Medulla oblongata (tissue), 1 donor: ENCODE results near the gene TGFB2.

Experiments used
- DNase-seq: peaks from one replicate; pipeline ENCODE4 v3.0.0-alpha.2; 2015; ENCODE audit errors: extremely low spot score

Gene TGFB2

DNA sequence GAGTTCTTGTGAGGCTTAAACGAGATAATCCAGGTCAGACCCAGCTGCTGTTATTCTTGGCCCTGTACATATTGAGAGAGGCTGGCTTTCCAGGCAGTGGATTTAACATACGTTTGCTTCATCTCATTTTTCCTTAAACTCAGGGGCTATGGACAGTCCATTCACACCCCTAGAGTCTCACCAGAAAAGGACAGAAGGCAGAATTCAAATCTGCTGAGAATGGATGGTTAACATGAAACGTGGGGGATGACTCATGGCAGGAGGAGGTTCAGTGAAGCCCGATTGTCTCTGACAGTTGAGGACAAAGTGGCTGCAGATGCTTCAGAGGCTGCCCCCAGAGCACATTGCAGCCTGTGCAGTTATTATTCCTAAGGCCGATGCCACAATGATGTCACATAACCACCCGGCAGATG lies 39.5 kb downstream of the TGFB2 start:
- DNase-seq, result no peak

DNA sequence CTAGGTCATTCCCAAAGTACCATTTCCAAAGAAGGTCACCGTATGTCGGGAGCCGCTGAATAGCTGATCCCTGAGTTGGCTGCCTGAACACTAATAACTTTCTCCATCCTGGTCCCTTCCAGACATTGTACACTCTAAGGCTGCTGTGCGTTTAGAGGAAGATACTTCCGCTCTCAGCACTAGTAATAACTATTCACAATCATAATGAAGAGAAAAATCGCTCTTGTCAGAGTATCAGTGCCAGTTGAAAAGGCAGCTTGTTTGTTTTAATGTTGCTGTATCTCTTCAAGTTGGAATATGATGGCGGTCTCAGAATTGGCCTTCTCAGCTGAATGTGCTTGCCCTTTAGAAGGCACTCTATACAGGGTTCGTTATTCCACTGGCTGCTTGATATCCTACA lies 43.5 kb downstream of the TGFB2 start:
- no peak for DNase-seq

DNA sequence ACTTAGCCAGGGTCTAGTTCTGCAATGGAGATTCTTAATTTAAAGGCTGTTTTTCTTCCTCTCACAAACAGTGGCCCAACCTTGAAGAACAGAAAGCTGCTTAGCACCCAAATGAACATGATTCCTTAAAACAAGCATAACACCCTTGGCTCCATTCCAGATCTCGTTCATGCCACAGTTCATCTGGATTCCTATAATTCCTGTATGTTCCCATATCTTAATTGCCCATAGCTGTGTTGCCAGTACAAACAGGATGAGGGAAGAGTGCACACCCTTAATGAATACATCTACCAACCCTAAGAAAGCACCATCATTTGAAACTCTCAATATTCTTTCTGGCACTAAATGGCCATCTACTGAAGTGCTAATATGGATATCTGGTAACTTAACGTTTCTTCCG lies 45.5 kb downstream of the TGFB2 start:
- DNase-seq, result no peak

DNA sequence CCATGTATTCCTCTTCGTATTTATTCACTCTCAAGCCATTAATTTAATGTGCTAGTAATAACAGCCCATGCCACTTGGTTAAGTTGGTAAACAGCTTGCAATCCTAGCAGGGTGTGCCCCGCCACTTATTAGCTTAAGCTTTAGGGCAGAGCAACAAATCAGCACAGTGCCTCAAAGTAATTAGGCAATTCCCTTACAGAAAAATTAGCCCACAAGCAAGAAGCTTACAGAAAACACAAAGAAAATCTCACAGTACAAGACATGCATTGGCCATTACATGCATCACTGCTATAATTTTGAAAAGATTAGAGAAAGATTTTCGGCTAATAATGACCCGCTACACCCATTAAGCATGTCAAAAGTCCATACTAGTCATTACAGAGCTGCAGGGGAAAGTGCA lies 47.6 kb downstream of the TGFB2 start:
- no peak for DNase-seq

DNA sequence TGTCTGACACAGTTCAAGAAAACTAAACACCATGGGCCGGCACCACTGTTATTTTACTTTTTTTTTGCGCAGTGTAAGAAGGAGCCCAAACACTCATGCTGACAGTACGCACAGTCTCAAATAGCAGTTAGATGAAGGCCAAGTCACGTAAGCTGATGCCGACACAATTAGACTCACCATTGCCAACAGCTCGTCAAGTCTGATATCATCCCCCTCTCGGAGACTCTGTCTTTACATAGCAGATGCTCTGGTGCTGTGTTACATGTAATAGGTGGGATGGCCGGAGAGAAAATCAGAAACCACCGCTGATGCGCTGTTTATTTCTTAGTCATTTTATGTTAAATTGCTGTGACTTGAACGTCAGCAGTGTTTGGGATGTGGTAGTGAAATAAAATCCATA lies 49.3 kb downstream of the TGFB2 start:
- no peak for DNase-seq

DNA sequence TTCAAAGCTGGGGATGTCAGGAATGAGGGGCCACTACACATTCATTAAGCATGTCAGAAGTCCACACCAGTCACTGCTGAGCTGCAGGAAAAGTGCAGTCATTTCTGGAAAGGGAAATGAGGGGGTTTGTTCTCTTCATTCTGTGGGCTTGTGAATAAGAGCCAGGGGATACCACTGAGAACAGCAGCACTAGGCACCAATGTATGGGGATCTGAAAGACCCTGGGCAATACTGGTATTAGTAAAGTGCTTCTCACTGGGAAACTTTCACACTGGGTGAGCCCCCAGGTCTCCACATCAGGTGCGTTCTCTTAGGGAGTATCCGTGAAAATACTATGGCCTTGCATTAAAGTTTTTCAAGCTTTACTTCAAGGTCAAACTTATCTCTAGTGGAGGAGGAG lies 49.9 kb downstream of the TGFB2 start:
- DNase-seq, result no peak

DNA sequence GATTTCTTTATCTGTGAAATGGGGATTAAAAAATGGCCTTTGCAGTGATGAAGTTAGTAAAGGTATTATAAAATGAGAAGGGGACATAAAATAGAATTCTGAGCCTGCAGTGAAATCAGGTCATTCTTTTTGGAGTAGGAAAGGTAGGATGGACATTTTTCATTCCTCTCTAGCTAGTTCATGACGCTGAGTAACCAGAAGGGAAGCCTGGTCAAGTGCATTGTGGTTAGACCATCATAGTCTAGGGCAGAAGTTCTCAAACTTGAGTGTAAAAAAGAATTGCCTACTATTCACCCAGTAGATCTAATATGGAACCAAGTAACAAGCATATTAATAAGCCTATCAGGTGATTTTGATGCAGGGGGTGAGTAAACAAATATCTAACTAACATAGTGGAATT lies 50.8 kb downstream of the TGFB2 start:
- DNase-seq, result no peak

DNA sequence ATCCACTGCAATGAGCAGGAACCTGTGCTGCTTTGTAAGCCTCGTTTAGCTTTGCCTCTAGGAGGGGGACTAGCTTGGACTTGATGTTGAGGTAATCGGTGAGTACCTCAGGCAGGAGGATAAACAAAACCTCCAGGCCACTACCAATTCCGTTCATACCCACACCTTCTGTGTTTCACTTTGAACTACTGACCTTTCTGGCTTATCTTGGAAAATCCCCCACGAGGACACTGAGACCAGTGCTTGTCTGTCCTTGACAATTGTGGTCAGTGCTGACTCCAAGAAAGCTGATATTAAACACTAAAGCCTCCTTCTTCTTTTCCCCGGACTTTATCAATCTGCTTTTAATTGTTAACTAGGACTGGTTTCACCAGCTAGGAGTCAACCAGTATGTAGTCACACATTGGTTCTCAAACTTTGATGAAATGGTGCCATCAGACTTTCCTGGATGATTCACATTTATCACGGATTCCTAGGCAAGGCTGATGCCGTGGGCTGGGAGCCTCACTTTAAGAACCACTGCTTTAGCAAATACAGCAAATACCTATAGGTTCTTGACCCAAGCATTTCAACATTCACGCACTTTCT lies 52.7 kb downstream of the TGFB2 start:
- no peak for DNase-seq

DNA sequence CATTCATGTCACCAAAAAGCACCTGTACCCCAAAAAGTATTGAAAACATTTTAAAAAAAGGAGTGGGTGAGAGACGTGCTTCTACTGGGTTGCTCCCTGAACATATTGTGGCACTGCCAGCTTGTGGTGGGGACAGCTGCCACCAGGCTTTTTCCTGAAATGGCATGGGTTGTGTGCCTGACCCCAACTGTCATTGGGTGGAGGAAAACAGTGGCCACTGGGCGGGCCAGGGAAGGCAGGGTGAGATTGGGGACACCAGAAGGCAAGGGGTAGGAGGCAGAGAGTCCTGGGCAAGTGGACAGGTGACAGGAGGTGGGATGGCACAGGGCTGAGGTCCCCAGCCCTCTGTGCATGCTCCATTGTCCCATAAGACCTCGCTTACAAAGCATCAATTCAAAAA lies 55.5 kb downstream of the TGFB2 start:
- DNase-seq, result no peak

DNA sequence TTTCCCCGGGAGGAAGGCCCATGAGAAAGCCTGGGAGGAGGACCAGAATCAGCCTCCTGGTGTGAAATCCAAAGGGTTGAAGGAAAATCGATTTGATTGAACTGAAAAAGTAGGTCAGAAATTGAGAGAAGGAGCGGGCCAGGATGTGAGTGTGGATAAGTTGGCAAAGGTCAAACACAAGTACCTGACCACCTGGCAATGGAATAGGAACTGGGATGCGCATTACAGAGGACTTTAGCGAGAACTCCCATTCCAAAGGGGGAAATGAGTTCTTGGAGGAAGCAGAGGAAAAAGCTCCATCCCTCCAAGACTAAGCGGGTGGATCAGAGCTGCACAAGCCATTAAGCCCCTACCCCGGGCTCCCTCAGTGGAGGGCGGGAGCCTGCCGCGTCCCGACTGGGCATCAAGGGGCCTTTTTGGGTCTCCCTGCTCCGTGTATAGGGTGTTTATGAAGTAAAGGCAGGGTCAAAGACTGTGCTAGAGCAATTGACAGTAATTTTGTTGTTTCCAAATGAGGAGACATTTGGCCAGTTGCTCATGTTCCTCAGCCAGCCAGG lies 56.4 kb downstream of the TGFB2 start:
- no peak for DNase-seq

DNA sequence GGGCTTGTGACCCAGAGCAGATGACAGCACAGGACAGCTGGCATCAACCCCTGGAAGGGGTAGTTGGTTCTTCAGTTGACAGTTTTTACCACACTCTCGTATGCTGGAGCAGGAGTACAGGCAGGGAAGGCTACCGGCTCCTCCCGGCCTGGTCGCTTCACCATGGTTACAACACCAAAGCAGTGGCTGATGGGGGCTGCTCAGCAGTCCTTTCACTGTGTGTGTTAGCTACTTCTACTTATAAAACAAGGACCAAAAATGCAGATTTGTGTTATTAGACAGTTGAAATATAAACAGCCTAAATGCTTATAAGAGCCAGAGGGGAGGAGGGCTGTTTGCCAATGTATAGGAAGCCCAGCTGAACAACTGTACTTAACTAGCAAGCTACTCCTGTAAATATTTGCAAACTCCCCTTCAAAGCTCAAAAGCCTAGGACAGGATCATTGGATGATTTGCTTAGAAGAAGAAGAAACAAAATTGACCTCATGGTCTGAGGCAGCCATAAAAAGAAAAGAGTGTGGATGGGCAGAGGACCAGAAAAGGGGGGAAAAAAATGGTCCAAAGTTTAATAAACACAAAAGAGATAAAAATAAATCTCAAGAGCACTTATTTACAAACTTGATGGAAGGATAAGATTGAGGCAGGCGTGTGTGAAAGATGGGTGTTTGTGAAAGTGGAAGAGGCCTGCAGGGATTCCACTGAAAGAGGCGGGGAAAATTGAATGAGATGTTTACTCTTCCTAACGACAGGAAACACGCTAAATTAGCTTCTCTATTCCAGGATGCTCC lies 57.1 kb downstream of the TGFB2 start:
- DNase-seq, result no peak

DNA sequence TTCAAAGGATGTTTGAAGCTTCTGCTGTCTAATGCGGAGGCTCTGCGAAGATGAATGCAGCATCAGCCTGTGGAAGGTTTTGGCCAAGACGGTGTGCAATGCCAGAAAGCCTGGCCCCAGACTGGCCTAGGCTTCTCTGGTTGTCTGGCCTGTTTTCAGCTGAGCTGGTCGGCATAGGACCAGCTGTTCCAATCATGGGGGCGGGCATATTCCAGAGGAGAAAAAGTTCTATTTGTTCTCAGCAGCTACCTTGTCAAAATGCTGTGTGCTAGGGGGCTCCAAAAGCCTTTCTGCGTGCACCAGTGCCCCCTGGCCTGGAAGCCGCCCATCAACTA lies 57.6 kb downstream of the TGFB2 start:
- peak; percentile 16 for DNase-seq

DNA sequence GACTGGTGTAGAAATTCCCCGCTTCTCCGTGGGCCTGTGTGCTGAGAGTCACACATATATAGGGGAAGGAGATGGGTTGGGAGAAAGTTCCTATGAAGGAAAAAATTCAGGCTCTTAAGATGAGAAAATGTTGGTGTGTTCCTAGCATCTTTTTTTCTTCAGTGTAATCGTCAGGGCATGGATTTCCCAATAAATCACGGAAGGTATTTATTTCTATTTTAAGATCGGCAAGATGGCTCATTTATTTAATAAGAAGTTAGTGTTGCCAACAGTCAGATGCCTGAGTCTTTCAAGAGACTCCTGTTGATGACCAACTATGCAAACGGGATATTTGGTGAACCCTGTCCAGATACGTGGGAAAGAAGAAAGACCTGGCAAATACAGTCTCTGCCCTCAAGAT lies 58.2 kb downstream of the TGFB2 start:
- no peak for DNase-seq

DNA sequence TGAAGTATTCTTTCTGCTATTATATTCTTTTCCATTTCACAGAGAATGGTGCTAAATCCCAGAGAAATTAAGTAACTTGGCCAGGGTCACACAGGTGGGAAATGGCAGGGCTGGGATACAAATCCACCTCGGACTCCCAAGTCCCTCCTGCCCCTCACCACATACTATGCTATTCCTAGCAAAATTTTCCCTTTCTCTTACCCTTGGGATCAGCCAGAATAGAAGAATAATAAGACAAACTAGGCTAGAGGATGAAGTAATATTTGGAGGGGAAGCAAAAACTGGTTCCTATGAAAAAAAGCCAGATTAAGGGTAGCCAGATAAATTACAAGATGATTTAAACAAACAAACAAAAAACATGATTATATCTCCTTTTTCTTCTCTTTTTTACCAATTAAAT lies 62.5 kb downstream of the TGFB2 start:
- DNase-seq, result no peak

DNA sequence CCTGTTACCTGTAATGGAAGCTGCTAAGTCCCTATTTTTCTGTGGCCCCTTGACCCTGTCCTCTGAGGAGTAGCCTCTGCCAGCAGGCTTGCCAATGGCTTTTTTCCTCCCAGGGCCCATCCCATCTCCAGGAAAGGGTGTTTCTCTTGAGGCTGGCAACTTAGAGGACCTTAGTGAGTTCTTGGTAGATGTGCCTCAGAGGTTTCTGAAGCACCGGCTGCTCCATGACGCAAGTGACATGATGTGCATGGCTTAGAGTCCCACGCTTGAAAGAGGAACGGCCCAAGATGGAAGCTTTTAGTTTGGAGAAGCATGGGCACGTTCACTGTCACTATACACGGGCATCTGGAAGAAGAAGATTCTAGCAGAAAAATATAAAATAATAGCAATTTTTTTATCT lies 63.0 kb downstream of the TGFB2 start:
- no peak for DNase-seq

DNA sequence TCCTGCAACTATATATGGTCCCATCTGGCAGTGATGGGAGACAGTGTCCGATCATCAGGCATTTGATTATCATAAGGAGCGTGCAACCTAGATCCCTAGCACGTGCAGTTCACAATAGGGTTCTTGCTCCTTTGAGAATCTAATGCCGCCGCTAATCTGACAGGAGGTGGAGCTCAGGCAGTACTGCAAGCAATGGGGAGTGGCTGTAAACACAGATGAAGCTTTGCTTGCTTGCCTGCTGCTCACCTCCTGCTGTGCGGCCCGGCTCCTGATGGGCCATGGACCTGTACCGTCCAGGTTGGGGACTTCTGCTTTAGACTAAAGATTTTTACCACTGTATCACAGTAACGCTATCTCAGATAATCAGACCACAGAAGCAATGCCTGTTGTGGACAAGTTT lies 63.8 kb downstream of the TGFB2 start:
- DNase-seq, result no peak

DNA sequence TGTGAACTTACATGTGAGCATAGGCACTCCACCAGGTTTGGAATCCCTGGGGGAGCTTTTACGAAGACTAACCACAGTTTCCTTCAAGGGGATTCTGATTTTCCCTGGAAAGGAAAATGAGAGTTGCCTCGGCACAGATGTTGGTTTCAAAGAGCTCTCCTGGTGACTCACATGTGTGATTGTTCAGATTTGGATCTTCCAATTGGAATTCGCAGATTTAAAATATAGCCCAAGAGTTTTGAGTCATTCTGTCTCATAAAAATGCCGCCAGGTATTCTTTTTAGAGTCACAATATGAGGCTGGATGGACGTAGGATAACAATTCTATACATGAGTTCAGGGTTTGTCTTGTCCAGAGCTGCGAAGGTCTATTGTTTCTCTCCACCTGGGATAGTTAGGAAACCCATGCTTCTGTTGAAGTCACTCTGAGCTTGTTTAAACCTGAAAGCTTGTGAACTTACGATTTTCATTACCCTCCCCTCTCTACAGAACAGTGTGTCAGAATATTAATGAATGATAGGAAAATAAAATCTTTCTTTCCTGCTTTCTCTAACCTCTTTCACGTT lies 64.9 kb downstream of the TGFB2 start:
- no peak for DNase-seq

DNA sequence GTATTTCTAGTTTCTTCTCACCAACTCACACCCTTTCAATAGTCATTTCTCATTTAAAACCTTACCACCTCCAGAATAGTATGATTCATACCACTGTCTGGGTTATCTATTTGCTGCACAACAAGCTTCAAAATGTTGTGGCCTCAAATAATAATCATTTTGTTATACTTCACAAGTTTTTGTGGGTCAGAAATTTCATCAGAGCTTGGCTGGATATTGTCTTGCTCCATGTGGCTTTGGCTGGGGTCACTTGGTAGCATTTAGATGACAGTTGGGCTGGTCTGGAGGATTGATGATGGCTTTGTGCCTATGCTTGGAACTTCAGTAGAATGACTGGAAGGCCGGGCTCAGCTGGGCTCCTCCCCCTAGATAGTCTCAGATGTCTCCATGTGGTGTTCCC lies 66.0 kb downstream of the TGFB2 start:
- no peak for DNase-seq

DNA sequence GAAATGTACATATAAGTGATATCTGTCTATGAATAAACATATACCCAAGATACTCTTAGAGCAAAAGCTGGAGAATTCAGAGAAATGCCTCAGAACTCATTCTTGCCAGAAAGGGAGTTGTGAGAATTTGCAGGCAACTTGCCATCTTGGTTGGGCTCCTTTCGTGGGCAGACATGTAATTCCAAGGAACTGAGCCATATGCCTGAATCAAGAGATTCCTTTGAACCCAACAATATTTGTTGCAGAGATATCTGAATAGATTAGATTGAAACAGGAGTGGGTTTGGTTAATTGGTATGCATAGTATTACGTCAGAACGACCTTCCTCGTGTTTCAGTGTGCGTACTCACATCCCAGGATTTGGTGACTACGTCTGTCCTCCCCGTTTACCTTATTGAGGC lies 67.0 kb downstream of the TGFB2 start:
- DNase-seq, result no peak

DNA sequence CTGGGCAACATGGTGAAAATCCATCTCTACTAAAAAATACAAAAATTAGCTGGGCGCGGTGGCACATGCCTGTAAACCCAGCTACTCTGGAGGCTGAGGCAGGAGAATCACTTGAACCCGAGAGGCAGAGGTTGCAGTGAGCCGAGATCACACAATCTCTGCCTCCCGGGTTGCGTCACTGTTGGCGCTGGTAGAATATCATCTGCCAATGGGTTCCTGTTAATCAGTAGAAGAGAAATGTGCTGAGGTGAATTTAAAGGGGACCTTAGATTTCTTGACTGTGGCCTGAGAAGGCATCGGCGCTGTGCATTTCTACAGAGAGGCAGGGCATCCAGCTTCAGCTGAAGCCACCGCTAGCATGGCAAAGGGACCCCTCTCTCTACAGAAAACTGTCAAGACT lies 68.0 kb downstream of the TGFB2 start:
- no peak for DNase-seq

DNA sequence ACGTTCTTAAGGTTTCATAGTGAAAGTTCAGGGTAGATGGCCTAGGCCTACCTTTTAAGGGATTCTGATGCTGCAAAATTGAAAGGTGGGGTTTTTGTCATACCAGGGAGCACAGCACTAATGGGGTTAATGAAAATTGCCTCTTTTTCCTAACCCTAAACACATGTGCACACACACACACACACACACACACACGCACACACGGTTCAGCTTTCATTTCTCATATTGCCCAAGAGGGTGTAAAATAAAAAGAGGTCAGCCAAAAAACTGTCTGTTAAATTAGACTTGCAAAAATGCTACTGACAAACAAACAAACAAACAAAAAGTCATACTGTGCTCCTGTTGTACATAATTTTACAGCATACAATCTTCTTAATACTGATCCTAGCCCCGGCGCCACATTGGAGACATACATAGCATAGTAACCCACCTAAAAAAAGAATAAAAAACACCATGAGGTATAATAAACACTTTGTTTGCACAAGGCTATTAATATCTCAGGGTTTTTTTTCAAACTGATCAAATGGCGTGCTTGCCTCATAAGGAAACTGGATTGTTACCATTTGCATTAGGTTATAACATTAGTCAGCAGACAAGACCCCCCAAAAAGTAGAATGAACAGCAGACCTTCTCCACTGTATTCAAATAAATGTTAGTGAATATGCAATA lies 69.1 kb downstream of the TGFB2 start:
- no peak for DNase-seq

DNA sequence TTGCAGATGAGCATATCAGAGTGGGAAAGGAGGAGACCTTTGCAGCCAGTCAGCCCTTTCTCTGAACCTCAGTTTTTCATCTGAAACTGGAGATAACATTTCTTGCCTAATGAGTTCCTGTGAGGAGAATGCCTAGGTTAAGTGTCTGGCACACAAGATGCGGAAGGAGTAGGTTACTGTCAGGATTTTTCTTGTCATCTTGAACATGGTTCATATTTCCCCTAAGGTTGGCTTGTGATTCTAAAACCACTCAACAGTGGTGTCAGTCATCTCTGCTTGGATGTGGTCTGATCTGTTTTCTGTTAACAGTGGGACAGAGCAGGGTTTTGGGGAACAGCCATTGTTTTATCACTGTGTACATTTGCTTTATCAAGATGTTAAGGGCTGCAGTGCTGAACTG lies 70.6 kb downstream of the TGFB2 start:
- DNase-seq, result no peak

DNA sequence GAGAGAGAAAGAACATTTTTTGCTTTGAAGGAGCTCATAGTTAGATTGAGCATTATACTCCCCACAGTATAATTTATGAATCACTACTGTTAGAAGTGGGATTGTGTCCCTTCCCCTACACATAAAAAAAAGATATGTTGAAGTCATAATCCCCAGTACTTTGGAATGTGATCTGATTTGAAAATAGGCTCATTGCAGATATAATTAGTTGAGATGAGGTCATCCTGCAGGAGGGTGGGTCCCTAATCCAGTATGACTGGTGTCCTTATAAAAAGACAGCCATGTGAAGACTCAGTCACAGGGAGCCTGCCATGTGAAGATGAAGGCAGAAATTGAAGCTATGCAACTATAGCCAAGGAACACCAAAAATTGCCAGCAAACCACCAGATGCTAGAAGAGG lies 76.4 kb downstream of the TGFB2 start:
- no peak for DNase-seq
